Liver (tissue), 3 donors: ENCODE results near the gene ZNF282.

ENCODE experiments used
- ATF3 ChIP-seq: IDR thresholded peaks from 2 replicates; pipeline ENCODE4 v1.6.1; 2016; ENCODE audit warnings: antibody characterized with exemption
- CTCF ChIP-seq: fragments of 150-350 bp; IDR thresholded peaks from 2 replicates; pipeline ENCODE4 v1.5.1; 2017; ENCODE audit warnings: improper control_type of control experiment, low read depth, low read length; ENCODE audit not compliant: missing input control
- JUND ChIP-seq, 2 donors: IDR thresholded peaks; 2 replicates each; pipeline ENCODE4 v1.6.1; 2016; ENCODE audit warnings: antibody characterized with exemption in 2 of 2
- MAX ChIP-seq: IDR thresholded peaks from 2 replicates; pipeline ENCODE4 v1.6.1; 2016; ENCODE audit warnings: antibody characterized with exemption
- RAD21 ChIP-seq, 2 donors: IDR thresholded peaks; 2 replicates each; pipeline ENCODE4 v1.6.1; 2016; ENCODE audit warnings: antibody characterized with exemption in 2 of 2, mild to moderate bottlenecking in 2 of 2
- REST ChIP-seq: IDR thresholded peaks from 2 replicates; pipeline ENCODE4 v1.6.1; 2016; ENCODE audit warnings: antibody characterized with exemption, mild to moderate bottlenecking
- donor health status: healthy.
- donor health status: healthy.

GRCh38 chr7:149172534-149172920 is 22.8 kb upstream of the ZNF282 start:
- TF ChIP-seq CTCF = no peak
- TF ChIP-seq RAD21 (IDR thresholded peaks at IDR 0.05) = no peak
- TF ChIP-seq REST = no peak
- TF ChIP-seq ATF3 = no peak
- TF ChIP-seq MAX = no peak
- no peak for TF ChIP-seq JUND (IDR thresholded peaks at IDR 0.05)
